GM18951 (cell line): ENCODE results near the gene SDR42E1.

ENCODE experiments used
- POLR2A ChIP-seq: IDR thresholded peaks from 4 replicates; pipeline ENCODE4 v1.6.1; 2011; ENCODE audit warnings: mild to moderate bottlenecking; ENCODE audit not compliant: insufficient read length, insufficient read depth; ENCODE audit errors: extremely low read depth
- in situ Hi-C: fragments of 300-500 bp; cut with MboI; formaldehyde crosslinking; loops from one replicate; pipeline ENCODE4 v1.12.0; 2022; ENCODE audit warnings: low sequenced_read_pairs, mixed read lengths, inconsistent platforms; ENCODE audit not compliant: unreplicated experiment

SDR42E1 gene

GRCh38 chr16:82046541-82046940, 35.3 kb upstream of the SDR42E1 start:
- in situ Hi-C loops, result no loop called here
- TF ChIP-seq POLR2A, result no peak

GRCh38 chr16:82045465-82045864, 34.2 kb upstream of the SDR42E1 start:
- TF ChIP-seq POLR2A, result no peak
- in situ Hi-C loops, result no loop called here

- TF ChIP-seq POLR2A, result no peak
- in situ Hi-C loops, result no loop called here
These were observed 33.3 kb upstream of the SDR42E1 start for GRCh38 chr16:82044585-82044911.

- in situ Hi-C loops, result no loop called here
- TF ChIP-seq POLR2A, result no peak
These were observed 32.7 kb upstream of the SDR42E1 start for GRCh38 chr16:82043680-82044584.

- no peak for TF ChIP-seq POLR2A
- in situ Hi-C loops, result no loop called here
These were observed 31.6 kb upstream of the SDR42E1 start for GRCh38 chr16:82042846-82043245.

- in situ Hi-C loops, result no loop called here
- TF ChIP-seq POLR2A, result no peak
These were observed 30.9 kb upstream of the SDR42E1 start for GRCh38 chr16:82042144-82042543.

GRCh38 chr16:82041542-82041941, 30.3 kb upstream of the SDR42E1 start:
- TF ChIP-seq POLR2A, result no peak
- in situ Hi-C loops, result no loop called here

GRCh38 chr16:82040296-82040695, 29.0 kb upstream of the SDR42E1 start:
- in situ Hi-C loops, result no loop called here
- no peak for TF ChIP-seq POLR2A

GRCh38 chr16:82037666-82038065, 26.4 kb upstream of the SDR42E1 start:
- in situ Hi-C loops, result no loop called here
- no peak for TF ChIP-seq POLR2A

- no peak for TF ChIP-seq POLR2A
- in situ Hi-C loops, result no loop called here
These were observed 26.0 kb upstream of the SDR42E1 start for GRCh38 chr16:82037251-82037650.

- TF ChIP-seq POLR2A, result no peak
These were observed 23.8 kb upstream of the SDR42E1 start, which contains the start of gene HSD17B2 for GRCh38 chr16:82034981-82035612. HSD17B2 (plus strand) TSS chr16:82035253; CDS start chr16:82035425, 172 bp downstream.

GRCh38 chr16:82033683-82034300, 22.5 kb upstream of the SDR42E1 start:
- no peak for TF ChIP-seq POLR2A
- in situ Hi-C loops, result no loop called here

More at GRCh38 chr16:82034981-82035612, 23.8 kb upstream of the SDR42E1 start, which contains the start of gene HSD17B2:
- in situ Hi-C loops, result no loop called here

GRCh38 chr16:82033006-82033405, 21.7 kb upstream of the SDR42E1 start:
- in situ Hi-C loops, result no loop called here
- TF ChIP-seq POLR2A, result no peak
